ENCODE data around the gene SERPINA4.

SERPINA4 gene

DNA sequence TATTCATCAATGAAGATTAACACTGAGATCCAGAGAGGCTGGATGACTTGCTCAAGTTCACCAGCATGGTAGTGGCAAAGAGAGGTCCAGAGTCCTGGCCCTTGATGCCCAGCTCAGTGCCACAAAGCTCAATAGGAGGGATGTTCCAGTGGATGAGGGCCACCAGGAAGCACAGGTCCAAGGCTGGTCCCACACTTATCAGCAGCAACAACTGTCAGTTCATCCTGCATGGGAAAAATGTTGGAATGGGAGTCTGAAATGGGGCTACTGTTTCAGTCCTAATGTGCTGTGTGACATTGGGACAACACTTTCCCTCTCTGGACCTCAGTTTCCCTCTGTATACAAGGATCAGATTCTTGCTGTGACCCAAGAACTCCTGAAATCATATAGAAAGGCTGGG lies 31.2 kb downstream of the SERPINA4 start (continued):
- TF ChIP-seq, protein P1, sequence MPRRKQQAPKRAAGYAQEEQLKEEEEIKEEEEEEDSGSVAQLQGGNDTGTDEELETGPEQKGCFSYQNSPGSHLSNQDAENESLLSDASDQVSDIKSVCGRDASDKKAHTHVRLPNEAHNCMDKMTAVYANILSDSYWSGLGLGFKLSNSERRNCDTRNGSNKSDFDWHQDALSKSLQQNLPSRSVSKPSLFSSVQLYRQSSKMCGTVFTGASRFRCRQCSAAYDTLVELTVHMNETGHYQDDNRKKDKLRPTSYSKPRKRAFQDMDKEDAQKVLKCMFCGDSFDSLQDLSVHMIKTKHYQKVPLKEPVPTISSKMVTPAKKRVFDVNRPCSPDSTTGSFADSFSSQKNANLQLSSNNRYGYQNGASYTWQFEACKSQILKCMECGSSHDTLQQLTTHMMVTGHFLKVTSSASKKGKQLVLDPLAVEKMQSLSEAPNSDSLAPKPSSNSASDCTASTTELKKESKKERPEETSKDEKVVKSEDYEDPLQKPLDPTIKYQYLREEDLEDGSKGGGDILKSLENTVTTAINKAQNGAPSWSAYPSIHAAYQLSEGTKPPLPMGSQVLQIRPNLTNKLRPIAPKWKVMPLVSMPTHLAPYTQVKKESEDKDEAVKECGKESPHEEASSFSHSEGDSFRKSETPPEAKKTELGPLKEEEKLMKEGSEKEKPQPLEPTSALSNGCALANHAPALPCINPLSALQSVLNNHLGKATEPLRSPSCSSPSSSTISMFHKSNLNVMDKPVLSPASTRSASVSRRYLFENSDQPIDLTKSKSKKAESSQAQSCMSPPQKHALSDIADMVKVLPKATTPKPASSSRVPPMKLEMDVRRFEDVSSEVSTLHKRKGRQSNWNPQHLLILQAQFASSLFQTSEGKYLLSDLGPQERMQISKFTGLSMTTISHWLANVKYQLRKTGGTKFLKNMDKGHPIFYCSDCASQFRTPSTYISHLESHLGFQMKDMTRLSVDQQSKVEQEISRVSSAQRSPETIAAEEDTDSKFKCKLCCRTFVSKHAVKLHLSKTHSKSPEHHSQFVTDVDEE (CRISPR knock-in tag; IDR thresholded peaks at IDR 0.05): no peak
- TF ChIP-seq ARNTL (CRISPR knock-in tag; IDR thresholded peaks at IDR 0.05; ENCODE audit: borderline replicate concordance, low read depth): no peak
- TF ChIP-seq, protein P2, sequence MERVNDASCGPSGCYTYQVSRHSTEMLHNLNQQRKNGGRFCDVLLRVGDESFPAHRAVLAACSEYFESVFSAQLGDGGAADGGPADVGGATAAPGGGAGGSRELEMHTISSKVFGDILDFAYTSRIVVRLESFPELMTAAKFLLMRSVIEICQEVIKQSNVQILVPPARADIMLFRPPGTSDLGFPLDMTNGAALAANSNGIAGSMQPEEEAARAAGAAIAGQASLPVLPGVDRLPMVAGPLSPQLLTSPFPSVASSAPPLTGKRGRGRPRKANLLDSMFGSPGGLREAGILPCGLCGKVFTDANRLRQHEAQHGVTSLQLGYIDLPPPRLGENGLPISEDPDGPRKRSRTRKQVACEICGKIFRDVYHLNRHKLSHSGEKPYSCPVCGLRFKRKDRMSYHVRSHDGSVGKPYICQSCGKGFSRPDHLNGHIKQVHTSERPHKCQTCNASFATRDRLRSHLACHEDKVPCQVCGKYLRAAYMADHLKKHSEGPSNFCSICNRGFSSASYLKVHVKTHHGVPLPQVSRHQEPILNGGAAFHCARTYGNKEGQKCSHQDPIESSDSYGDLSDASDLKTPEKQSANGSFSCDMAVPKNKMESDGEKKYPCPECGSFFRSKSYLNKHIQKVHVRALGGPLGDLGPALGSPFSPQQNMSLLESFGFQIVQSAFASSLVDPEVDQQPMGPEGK (CRISPR knock-in tag; IDR thresholded peaks at IDR 0.05; ENCODE audit: borderline replicate concordance): no peak
- TF ChIP-seq TCF4 (CRISPR knock-in tag; IDR thresholded peaks at IDR 0.05; ENCODE audit: borderline replicate concordance): no peak
- TF ChIP-seq ZNF565 (CRISPR knock-in tag; conservative IDR thresholded peaks at IDR 0.05; ENCODE audit: low read depth): no peak
- no peak for TF ChIP-seq PPARA (CRISPR knock-in tag; IDR thresholded peaks at IDR 0.05; ENCODE audit: borderline replicate concordance)
- no peak for TF ChIP-seq RARB (CRISPR knock-in tag; IDR thresholded peaks at IDR 0.05)
- TF ChIP-seq CSDC2 (CRISPR knock-in tag; IDR thresholded peaks at IDR 0.05): no peak
- TF ChIP-seq, protein P3, sequence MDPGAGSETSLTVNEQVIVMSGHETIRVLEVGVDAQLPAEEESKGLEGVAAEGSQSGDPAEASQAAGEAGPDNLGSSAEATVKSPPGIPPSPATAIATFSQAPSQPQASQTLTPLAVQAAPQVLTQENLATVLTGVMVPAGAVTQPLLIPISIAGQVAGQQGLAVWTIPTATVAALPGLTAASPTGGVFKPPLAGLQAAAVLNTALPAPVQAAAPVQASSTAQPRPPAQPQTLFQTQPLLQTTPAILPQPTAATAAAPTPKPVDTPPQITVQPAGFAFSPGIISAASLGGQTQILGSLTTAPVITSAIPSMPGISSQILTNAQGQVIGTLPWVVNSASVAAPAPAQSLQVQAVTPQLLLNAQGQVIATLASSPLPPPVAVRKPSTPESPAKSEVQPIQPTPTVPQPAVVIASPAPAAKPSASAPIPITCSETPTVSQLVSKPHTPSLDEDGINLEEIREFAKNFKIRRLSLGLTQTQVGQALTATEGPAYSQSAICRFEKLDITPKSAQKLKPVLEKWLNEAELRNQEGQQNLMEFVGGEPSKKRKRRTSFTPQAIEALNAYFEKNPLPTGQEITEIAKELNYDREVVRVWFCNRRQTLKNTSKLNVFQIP (CRISPR knock-in tag; IDR thresholded peaks at IDR 0.05; ENCODE audit: borderline replicate concordance, low read depth): no peak
- TF ChIP-seq ZC3H10 (CRISPR knock-in tag; IDR thresholded peaks at IDR 0.05): no peak
- no peak for TF ChIP-seq TOX (CRISPR knock-in tag; IDR thresholded peaks at IDR 0.05; ENCODE audit: borderline replicate concordance)

DNA sequence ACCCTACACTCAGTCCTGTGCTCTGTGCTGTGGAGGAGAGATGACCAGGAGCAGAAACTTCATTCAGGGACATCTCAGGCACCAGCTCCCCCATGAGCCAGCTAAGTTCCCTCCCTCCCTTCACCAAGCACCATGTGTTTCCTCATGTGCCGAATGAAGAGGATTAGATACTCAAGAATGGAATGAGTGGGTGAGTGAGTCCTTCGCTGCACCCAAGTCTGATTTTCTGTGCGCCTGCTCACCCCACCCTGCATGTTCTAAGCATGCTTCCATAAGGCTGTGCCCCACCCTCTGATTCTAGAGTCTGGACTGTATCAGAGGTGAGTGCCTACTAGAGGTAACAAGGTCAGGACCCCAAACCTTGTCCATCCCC lies 32.1 kb downstream of the SERPINA4 start:
- ATAC-seq: no peak
- TF ChIP-seq, protein P4, sequence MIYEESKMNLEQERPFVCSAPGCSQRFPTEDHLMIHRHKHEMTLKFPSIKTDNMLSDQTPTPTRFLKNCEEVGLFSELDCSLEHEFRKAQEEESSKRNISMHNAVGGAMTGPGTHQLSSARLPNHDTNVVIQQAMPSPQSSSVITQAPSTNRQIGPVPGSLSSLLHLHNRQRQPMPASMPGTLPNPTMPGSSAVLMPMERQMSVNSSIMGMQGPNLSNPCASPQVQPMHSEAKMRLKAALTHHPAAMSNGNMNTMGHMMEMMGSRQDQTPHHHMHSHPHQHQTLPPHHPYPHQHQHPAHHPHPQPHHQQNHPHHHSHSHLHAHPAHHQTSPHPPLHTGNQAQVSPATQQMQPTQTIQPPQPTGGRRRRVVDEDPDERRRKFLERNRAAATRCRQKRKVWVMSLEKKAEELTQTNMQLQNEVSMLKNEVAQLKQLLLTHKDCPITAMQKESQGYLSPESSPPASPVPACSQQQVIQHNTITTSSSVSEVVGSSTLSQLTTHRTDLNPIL (CRISPR knock-in tag; IDR thresholded peaks at IDR 0.05; ENCODE audit: low read depth): no peak
- TF ChIP-seq, protein P2 (CRISPR knock-in tag; IDR thresholded peaks at IDR 0.05; ENCODE audit: borderline replicate concordance): no peak
- TF ChIP-seq ZFP3 (CRISPR knock-in tag; IDR thresholded peaks at IDR 0.05): no peak
- no peak for TF ChIP-seq ISL1 (CRISPR knock-in tag; IDR thresholded peaks at IDR 0.05)
- no peak for TF ChIP-seq ZNF8 (CRISPR knock-in tag; IDR thresholded peaks at IDR 0.05)
- no peak for TF ChIP-seq ARNTL (CRISPR knock-in tag; IDR thresholded peaks at IDR 0.05; ENCODE audit: borderline replicate concordance, low read depth)
- TF ChIP-seq CSDC2 (CRISPR knock-in tag; IDR thresholded peaks at IDR 0.05): no peak
- TF ChIP-seq ESRRG (CRISPR knock-in tag; IDR thresholded peaks at IDR 0.05): no peak
- no peak for TF ChIP-seq ZNF565 (CRISPR knock-in tag; conservative IDR thresholded peaks at IDR 0.05; ENCODE audit: low read depth)
- TF ChIP-seq TCF4 (CRISPR knock-in tag; IDR thresholded peaks at IDR 0.05; ENCODE audit: borderline replicate concordance): no peak
- no peak for TF ChIP-seq ZFP30 (CRISPR knock-in tag; IDR thresholded peaks at IDR 0.05)
- no peak for TF ChIP-seq OSR1 (CRISPR knock-in tag; IDR thresholded peaks at IDR 0.05)
- TF ChIP-seq, protein P1 (CRISPR knock-in tag; IDR thresholded peaks at IDR 0.05): no peak
- TF ChIP-seq RARB (CRISPR knock-in tag; IDR thresholded peaks at IDR 0.05): no peak
- TF ChIP-seq GLIS3 (CRISPR knock-in tag; IDR thresholded peaks at IDR 0.05): no peak
- TF ChIP-seq, protein P5, sequence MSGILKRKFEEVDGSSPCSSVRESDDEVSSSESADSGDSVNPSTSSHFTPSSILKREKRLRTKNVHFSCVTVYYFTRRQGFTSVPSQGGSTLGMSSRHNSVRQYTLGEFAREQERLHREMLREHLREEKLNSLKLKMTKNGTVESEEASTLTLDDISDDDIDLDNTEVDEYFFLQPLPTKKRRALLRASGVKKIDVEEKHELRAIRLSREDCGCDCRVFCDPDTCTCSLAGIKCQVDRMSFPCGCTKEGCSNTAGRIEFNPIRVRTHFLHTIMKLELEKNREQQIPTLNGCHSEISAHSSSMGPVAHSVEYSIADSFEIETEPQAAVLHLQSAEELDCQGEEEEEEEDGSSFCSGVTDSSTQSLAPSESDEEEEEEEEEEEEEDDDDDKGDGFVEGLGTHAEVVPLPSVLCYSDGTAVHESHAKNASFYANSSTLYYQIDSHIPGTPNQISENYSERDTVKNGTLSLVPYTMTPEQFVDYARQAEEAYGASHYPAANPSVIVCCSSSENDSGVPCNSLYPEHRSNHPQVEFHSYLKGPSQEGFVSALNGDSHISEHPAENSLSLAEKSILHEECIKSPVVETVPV (CRISPR knock-in tag; IDR thresholded peaks at IDR 0.05): no peak
- no peak for TF ChIP-seq BACH2 (CRISPR knock-in tag; IDR thresholded peaks at IDR 0.05; ENCODE audit: borderline replicate concordance)
- TF ChIP-seq TOX (CRISPR knock-in tag; IDR thresholded peaks at IDR 0.05; ENCODE audit: borderline replicate concordance): no peak
